ENCODE measurements around the gene NUP98.

The NUP98 gene

GRCh38 chr11:3834349-3834663 lies 37.0 kb upstream of the NUP98 start:
- H3K4me3 ChIP-seq (ENCODE audit: low read depth, low read length), result no peak overlapping the region
- no peak for TF ChIP-seq CTCF (IDR thresholded peaks at IDR 0.05; ENCODE audit: borderline replicate concordance, insufficient read depth, low read depth, low read length)

GRCh38 chr11:3833449-3833848 lies 36.1 kb upstream of the NUP98 start:
- no peak overlapping the region for H3K4me3 ChIP-seq (ENCODE audit: low read depth, low read length)

GRCh38 chr11:3832816-3833215 lies 35.5 kb upstream of the NUP98 start:
- TF ChIP-seq CTCF (IDR thresholded peaks at IDR 0.05; ENCODE audit: borderline replicate concordance, insufficient read depth, low read depth, low read length), result no peak
- no peak overlapping the region for H3K4me3 ChIP-seq (ENCODE audit: low read depth, low read length)

More at GRCh38 chr11:3833449-3833848, 36.1 kb upstream of the NUP98 start:
- no peak for TF ChIP-seq CTCF (IDR thresholded peaks at IDR 0.05; ENCODE audit: borderline replicate concordance, insufficient read depth, low read depth, low read length)

- no peak overlapping the region for H3K4me3 ChIP-seq (ENCODE audit: low read depth, low read length)
- TF ChIP-seq CTCF (IDR thresholded peaks at IDR 0.05; ENCODE audit: borderline replicate concordance, insufficient read depth, low read depth, low read length), result no peak
These were observed 34.3 kb upstream of the NUP98 start for GRCh38 chr11:3831378-3832239.

GRCh38 chr11:3830730-3831129 lies 33.4 kb upstream of the NUP98 start:
- no peak for TF ChIP-seq CTCF (IDR thresholded peaks at IDR 0.05; ENCODE audit: borderline replicate concordance, insufficient read depth, low read depth, low read length)
- no peak overlapping the region for H3K4me3 ChIP-seq (ENCODE audit: low read depth, low read length)

- no peak for TF ChIP-seq CTCF (IDR thresholded peaks at IDR 0.05; ENCODE audit: borderline replicate concordance, insufficient read depth, low read depth, low read length)
- no peak overlapping the region for H3K4me3 ChIP-seq (ENCODE audit: low read depth, low read length)
These were observed 32.7 kb upstream of the NUP98 start for GRCh38 chr11:3830088-3830487.

All from GM12875 (cell line).